Dedifferentiated amniotic fluid mesenchymal stem cell (primary cell): Measurements from ENCODE around the gene EGLN2.
"Not testable (repeated sequence)": the region's sequence is repeated elsewhere in the genome, so short reads cannot be mapped to it uniquely, and the experiment has no call there.

Source experiments
- DNase-seq: peaks from one replicate; pipeline ENCODE4 v3.0.0-alpha.2; 2016; ENCODE audit errors: extremely low spot score

Gene EGLN2

GRCh38 chr19:40798683-40799557 lies at the start of gene EGLN2:
EGLN2 (plus strand) TSS chr19:40799191; CDS start chr19:40800573, 1,382 bp downstream.
- DNase-seq: peak; percentile 99

GRCh38 chr19:40750058-40750873 lies 48.7 kb upstream of the EGLN2 start, which contains the start of gene ACTMAP:
ACTMAP (minus strand) TSS chr19:40750477; CDS start chr19:40749803, 674 bp downstream.
- DNase-seq: peak; percentile 100

- peak; percentile 99 for DNase-seq
These were observed 48.0 kb upstream of the EGLN2 start, which contains the start of gene SNRPA for GRCh38 chr19:40750874-40751537. SNRPA (plus strand) TSS chr19:40751203; CDS start chr19:40751409, 206 bp downstream.

GRCh38 chr19:40752257-40752781 lies 46.7 kb upstream of the EGLN2 start:
- no peak for DNase-seq

- DNase-seq: no peak
These were observed 44.3 kb upstream of the EGLN2 start for GRCh38 chr19:40754611-40755247.

GRCh38 chr19:40755248-40755624 lies 43.8 kb upstream of the EGLN2 start:
- no peak for DNase-seq

- no peak for DNase-seq
These were observed 43.2 kb upstream of the EGLN2 start for GRCh38 chr19:40755791-40756190.

GRCh38 chr19:40756502-40757110 lies 42.4 kb upstream of the EGLN2 start:
- DNase-seq: no peak

- no peak for DNase-seq
These were observed 40.5 kb upstream of the EGLN2 start for GRCh38 chr19:40758491-40758890.

GRCh38 chr19:40759352-40759751 lies 39.6 kb upstream of the EGLN2 start:
- no peak for DNase-seq

- no peak for DNase-seq
These were observed 36.1 kb upstream of the EGLN2 start for GRCh38 chr19:40762754-40763470.

GRCh38 chr19:40763526-40763925 lies 35.5 kb upstream of the EGLN2 start:
- DNase-seq: no peak

GRCh38 chr19:40763963-40764362 lies 35.0 kb upstream of the EGLN2 start:
- DNase-seq: no peak

- DNase-seq: not testable (repeated sequence)
These were observed 32.6 kb upstream of the EGLN2 start for GRCh38 chr19:40766385-40766784.

- no peak for DNase-seq
These were observed 30.1 kb upstream of the EGLN2 start for GRCh38 chr19:40768869-40769268.

- not testable (repeated sequence) for DNase-seq
These were observed 27.7 kb upstream of the EGLN2 start for GRCh38 chr19:40771101-40771862.

GRCh38 chr19:40774916-40775631 lies 23.9 kb upstream of the EGLN2 start, which contains the start of gene MIA:
MIA (plus strand) TSS chr19:40775521; CDS start chr19:40775543, 22 bp downstream.
- DNase-seq: no peak

GRCh38 chr19:40775632-40776022 lies 23.4 kb upstream of the EGLN2 start:
- no peak for DNase-seq

- DNase-seq: no peak
These were observed 22.6 kb upstream of the EGLN2 start for GRCh38 chr19:40776364-40776763.
